Right hindlimb (tissue), 1 donor: ENCODE results near the gene MAN1C1.
"Not testable (repeated sequence)": the region's sequence is repeated elsewhere in the genome, so short reads cannot be mapped to it uniquely, and the experiment has no call there.

Experiments
- DNase-seq: peaks from one replicate; pipeline ENCODE4 v3.0.0-alpha.2; 2018

Gene MAN1C1

DNA sequence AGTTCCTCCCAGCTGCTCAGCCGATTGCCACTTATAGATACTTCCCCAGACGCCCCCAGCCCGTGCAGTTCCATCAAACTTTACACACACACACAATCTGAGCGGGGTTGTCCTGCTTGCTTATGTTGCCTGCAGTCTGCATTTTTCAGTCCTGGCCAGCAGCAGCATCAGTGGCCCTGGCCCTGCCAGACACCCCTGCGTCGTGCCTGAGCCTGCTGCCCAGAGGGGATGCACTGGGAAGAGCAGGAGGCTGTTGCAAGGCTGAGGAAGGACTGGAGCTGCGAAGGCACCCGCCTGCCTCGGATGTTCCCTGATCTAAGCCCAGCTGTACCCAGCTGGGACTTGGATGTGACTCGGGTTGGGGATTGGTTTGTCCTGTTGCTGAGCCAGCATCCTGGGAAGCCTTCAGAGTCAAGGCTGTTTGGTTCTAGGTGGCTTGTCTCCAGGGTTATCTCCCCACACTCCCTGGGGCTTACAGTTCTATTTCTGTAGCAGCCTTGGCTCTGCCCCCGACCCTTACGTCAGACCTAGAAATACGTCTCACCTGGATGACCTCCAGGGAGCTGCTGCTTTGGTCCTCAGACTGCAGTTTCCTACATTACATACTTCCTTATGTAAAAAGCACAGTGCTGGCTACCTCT, 42.3 kb downstream of the MAN1C1 start:
- peak; percentile 45 for DNase-seq

- DNase-seq, result peak; percentile 5
Measured at GRCh38 chr1:25661043-25661815, 44.6 kb downstream of the MAN1C1 start.

DNA sequence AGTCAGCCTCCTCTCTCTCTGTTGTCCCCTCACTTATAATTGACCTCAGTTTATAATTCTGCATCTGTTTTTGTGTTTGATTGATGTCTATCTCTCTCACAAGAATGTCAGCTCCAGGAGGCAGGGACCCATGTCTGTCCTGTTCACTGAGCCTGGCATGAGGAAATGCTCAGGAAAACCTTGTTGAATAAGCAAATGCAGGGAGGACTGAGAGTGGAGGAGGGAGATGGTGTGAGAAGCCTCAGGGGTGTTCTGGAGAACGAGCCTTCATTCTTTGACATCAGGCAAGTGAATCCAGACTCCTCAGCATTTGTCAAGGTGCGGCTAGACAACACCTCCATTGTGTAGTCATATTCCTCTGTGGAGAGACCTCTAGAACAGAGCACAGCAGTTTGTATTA, 45.5 kb downstream of the MAN1C1 start:
- no peak for DNase-seq

DNA sequence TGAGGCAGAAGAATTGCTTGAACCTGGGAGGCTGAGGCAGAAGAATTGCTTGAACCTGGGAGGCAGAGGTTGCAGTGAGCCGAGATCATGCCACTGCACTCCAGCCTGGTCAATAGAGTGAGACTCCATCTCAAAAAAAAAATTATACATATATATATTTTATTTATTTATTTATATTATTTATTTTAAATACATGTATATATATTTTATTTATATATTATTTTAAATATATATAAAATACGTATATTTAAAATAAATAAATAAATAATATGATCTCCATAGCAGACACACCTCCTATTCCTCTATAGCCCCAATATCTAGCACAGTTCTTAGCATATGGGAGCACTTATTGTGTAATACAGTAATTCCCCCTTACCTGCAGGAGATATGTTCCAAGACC, 46.4 kb downstream of the MAN1C1 start:
- DNase-seq, result not testable (repeated sequence)

DNA sequence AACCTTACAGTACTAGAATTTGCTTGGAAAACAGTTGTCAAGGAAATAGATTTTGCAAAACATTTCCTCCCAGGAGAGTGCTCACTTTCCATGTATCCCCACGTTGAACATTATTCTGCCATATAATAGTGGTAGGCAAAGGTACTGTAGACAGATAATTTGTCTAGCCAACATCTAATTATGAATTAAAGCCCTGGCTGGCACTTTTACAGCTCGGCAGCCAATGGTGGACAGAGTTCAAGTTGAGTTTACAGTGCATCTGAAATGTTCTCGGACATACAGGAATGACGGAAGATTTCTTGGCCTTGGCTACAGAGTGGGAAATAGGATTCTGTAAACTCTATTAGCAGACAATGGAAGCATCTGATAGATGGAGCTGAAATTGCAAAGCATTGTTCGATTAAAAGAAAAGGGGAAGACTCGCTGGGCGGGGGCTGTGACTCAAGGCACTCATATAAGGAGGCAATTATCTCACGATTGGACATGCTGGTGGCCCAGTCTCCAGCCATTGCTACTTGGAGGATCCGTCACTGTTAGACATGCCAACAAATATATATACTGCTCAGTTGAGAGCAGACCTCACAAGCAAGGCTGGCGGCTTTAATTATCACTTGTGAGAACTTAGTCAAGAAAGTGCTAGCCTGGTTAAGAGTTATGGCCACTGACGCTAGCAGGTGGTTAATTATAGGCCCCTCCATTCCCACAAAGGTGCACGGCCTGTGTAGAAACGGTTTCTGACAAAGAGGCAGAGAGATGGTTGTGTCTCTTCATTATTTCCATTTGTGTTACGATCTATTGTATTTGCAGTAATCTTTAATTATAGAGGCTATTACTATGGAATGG, 48.0 kb downstream of the MAN1C1 start:
- DNase-seq, result peak; percentile 75

DNA sequence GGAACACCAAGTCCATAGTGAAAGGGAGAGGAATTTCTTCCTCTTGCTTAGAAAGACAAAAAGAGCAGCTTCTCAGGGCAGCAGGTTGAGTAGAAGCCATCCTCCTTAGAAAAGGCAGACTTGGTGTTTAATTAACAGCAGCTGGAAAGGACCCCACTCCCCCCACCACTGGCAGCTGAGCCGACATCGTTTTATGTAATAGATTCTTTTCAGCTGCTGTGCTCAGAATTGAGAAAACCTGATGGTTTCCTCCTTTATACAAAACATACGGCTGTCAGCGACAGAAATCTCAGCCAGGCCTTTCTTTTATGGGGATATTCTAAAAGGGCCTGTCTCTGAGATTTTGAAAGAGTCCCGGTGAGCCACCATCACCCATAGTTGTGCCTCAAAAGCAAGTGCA, 49.9 kb downstream of the MAN1C1 start:
- DNase-seq, result peak; percentile 56

GRCh38 chr1:25668931-25669573, 52.5 kb downstream of the MAN1C1 start:
- no peak for DNase-seq

DNA sequence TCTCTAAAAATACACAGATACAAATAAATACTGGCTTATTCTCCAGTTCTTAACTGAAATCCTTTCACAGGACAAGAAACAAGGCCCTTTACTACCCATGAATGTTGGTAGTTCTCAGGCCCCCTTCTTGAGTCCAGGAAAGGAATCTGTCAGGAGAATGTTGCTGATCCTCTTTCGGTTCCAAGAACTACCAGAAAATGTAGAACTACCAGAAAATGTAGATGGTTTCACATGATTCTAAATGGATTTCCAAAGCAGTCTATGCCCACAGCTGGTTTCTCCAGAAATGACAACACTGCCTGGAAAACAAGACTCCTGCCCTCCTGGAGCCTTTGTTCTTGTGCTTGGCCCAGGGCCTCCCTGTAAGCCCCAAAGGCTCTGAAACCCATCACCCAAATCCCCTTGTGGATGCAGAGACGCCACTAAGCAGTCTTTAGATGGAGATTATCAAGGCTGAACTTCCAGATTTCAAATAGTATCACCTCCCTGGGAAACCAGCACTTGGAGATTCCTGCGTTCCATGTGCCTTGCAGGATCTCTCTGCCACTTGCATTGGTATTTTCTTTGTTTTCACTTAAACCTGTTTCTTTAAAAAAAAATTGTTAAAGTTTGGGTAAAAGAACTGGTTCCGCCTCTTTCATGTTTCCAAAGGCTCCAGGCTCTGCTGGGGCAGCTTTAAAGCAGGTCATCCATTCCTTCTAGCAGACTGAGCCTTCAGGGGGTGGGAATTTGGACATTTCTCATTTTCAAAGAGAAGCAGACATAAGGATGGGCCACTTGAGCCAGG, 53.4 kb downstream of the MAN1C1 start:
- no peak for DNase-seq

DNA sequence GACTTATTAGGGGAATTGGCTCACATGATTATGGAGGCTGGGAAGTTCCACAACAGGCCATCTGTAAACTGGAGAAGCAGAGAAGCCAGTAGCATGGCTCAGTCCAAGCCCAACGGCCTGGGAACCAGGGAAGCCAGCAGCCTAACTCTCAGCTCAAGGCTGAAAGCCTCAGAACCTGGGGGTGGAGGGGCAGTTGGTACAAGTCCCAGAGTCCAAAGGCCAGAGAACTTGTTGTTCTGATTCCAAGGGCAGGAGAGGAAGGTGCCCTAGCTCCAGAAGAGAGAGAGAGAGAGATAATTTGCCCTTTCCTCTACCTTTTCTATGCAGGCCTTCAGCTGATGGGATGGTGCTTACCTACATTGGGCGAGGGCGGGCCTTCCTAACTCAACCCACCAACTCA, 55.3 kb downstream of the MAN1C1 start:
- no peak for DNase-seq

GRCh38 chr1:25672763-25673409, 56.3 kb downstream of the MAN1C1 start:
- DNase-seq, result no peak

- no peak for DNase-seq
Measured at GRCh38 chr1:25673456-25673855, 56.9 kb downstream of the MAN1C1 start.

DNA sequence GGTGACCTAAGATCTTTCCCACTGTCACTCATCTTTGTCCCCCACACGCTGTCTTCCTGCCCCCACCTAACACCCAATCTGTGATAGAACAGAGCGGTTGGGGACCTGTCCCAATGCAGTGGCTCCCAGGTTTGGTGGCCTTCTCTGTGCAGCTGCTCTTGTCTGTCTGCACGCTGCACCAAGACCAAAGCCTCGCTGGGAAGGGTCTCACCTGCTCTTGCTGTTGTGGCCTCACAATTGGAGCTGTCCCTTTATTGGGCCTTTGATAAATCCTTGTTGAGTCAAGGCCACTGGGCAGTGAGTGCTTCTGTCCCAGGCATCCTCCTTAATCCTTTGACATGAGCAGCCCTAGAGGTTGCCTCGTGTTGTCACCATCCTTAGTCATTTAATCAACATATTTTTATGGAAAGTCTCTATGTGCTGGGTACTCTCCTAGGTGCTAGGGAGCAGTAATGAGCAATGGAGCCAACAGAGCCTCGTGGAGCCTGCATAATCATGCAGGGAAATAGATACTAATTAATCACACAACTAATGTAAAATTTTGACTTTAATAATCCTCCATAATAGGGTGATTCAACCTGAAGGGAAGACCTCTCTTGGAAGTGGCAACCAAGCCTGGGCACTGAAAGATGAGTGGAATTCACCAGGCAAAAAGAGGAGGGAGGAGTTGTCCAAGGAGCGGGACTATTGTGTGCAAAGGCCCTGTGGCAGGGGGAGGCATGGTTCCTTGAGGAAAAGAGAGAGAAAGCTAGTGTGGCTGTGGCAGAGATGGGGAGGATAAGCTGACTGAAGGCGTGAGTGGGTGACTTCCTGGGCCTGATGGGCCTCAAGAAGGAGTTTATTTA, 57.6 kb downstream of the MAN1C1 start:
- DNase-seq, result no peak

DNA sequence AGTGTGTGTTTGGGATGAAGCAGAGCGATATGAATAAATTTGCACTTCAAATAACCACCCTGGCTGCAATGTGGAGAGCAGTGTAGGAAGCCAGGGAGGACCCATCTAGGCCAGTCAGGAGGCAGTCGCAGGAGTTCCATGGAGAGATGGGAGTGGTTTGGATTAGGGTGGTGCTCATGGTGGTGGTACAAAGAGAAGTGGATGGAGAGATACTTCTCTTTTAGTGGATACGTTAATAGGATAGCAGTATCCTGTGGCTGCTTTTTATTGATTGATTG, 58.2 kb downstream of the MAN1C1 start:
- no peak for DNase-seq

- no peak for DNase-seq
Measured at GRCh38 chr1:25675729-25676476, 59.3 kb downstream of the MAN1C1 start.

GRCh38 chr1:25676488-25676887, 59.9 kb downstream of the MAN1C1 start:
- peak; percentile 70 for DNase-seq

- no peak for DNase-seq
Measured at GRCh38 chr1:25677193-25677773, 60.7 kb downstream of the MAN1C1 start.

DNA sequence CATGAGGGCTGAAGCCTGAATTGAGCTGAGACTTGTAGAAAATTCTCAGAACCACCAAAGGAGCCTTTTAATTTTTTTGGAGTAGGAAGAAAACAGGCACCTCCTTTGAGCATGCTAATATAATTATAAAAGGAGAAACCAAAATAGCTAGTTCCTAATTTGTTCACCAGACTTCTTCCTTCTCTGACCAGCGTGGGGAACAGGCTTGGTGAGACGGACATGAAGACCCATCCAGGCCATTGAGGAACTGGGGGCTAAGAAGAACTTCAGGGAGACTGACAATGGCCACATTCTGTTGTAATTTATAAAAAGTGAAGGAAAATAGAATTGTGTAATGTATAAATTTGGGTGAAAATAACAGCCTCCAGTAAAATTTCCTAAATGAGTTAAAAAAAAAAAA, 62.6 kb downstream of the MAN1C1 start:
- no peak for DNase-seq

DNA sequence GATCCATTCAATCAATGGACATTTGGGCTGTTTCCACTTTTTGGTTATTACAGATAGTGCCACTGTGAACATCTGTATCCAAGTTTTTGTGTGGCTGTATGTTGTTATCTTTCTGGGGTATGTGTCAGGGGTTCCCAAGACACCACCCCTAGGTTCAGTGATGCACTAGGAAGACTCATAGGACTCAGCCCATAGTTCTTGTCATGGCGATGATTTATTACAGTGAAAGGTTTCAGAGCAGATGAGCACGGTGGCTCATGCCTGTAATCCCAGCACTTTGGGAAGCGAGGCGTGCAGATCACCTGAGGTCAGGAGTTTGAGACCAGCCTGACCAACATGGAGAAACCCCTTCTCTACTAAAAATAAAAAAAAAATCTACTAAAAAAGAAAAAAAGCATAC, 64.1 kb downstream of the MAN1C1 start:
- DNase-seq, result no peak

- no peak for DNase-seq
Measured at GRCh38 chr1:25682059-25682601, 65.5 kb downstream of the MAN1C1 start.

DNA sequence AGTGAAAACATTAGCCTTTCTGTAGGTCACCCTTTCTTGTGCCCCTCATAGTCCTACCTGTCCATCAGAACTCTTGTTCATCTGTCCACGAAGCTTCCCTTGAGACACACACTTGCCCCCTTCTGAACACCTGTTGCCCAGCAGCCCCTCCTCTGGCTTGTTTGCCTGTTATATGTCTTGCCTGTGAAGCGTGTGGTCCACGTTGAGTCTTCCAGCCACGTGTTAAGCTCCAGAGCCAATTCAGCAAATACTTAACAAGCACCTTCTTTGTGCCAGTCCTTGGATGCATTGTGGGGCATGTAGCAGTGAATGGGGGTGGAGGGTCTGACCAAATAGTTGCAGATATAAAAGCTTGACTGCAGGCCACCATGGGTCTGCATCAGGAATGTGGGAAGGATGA, 66.6 kb downstream of the MAN1C1 start:
- DNase-seq, result no peak
